ENCODE results near the gene CHRM4. TPM values are rescaled to one million over a fixed set of nuclear protein-coding genes. Genes with fewer than 3 reads are reported as not detected.

CHRM4 gene
- total RNA-seq, 1 donor from 2014 or later: 0.19 TPM

- DNase-seq (ENCODE audit: low read depth): no peak
Measured at GRCh38 chr11:46350695-46351094, 40.9 kb downstream of the CHRM4 start.

- DNase-seq (ENCODE audit: low read depth): peak; percentile 40
Measured at GRCh38 chr11:46348566-46349401, 42.8 kb downstream of the CHRM4 start.

GRCh38 chr11:46347637-46348311, 43.8 kb downstream of the CHRM4 start:
- no peak for DNase-seq (ENCODE audit: low read depth)

GRCh38 chr11:46346886-46347636, 44.5 kb downstream of the CHRM4 start, which contains the start of gene DGKZ:
DGKZ (plus strand) TSS chr11:46347463; CDS start chr11:46347660, 197 bp downstream.
- peak; percentile 81 for DNase-seq (ENCODE audit: low read depth)

GRCh38 chr11:46345881-46346484, 45.6 kb downstream of the CHRM4 start:
- DNase-seq (ENCODE audit: low read depth): no peak

- no peak for DNase-seq (ENCODE audit: low read depth)
Measured at GRCh38 chr11:46345131-46345597, 46.4 kb downstream of the CHRM4 start.

GRCh38 chr11:46343520-46343919, 48.1 kb downstream of the CHRM4 start:
- no peak for DNase-seq (ENCODE audit: low read depth)

GRCh38 chr11:46342239-46342638, 49.3 kb downstream of the CHRM4 start:
- no peak for DNase-seq (ENCODE audit: low read depth)

- no peak for DNase-seq (ENCODE audit: low read depth)
Measured at GRCh38 chr11:46341454-46341853, 50.1 kb downstream of the CHRM4 start.

GRCh38 chr11:46339816-46340215, 51.8 kb downstream of the CHRM4 start:
- no peak for DNase-seq (ENCODE audit: low read depth)

- DNase-seq (ENCODE audit: low read depth): peak; percentile 85
Measured at GRCh38 chr11:46338988-46339666, 52.4 kb downstream of the CHRM4 start.

GRCh38 chr11:46338636-46338987, 53.0 kb downstream of the CHRM4 start:
- no peak for DNase-seq (ENCODE audit: low read depth)

- no peak for DNase-seq (ENCODE audit: low read depth)
Measured at GRCh38 chr11:46337626-46338345, 53.8 kb downstream of the CHRM4 start.

GRCh38 chr11:46336563-46337180, 54.9 kb downstream of the CHRM4 start:
- peak; percentile 50 for DNase-seq (ENCODE audit: low read depth)

- no peak for DNase-seq (ENCODE audit: low read depth)
Measured at GRCh38 chr11:46335890-46336562, 55.5 kb downstream of the CHRM4 start.

GRCh38 chr11:46335271-46335670, 56.3 kb downstream of the CHRM4 start:
- no peak for DNase-seq (ENCODE audit: low read depth)

GRCh38 chr11:46334211-46334610, 57.4 kb downstream of the CHRM4 start:
- DNase-seq (ENCODE audit: low read depth): no peak
